Measurements from ENCODE around the gene SVOPL. TPM values are rescaled to one million over a fixed set of nuclear protein-coding genes. Genes with fewer than 3 reads are reported as not detected.

The SVOPL gene
- total and polyA plus RNA-seq, 11 donors = 0.15 TPM; not detected in 10

GRCh38 chr7:138556771-138557484 lies 144.2 kb downstream of the SVOPL start:
- TF ChIP-seq, protein P1, sequence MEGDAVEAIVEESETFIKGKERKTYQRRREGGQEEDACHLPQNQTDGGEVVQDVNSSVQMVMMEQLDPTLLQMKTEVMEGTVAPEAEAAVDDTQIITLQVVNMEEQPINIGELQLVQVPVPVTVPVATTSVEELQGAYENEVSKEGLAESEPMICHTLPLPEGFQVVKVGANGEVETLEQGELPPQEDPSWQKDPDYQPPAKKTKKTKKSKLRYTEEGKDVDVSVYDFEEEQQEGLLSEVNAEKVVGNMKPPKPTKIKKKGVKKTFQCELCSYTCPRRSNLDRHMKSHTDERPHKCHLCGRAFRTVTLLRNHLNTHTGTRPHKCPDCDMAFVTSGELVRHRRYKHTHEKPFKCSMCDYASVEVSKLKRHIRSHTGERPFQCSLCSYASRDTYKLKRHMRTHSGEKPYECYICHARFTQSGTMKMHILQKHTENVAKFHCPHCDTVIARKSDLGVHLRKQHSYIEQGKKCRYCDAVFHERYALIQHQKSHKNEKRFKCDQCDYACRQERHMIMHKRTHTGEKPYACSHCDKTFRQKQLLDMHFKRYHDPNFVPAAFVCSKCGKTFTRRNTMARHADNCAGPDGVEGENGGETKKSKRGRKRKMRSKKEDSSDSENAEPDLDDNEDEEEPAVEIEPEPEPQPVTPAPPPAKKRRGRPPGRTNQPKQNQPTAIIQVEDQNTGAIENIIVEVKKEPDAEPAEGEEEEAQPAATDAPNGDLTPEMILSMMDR (IDR thresholded peaks at IDR 0.05) = no peak
- no peak for TF ChIP-seq POLR2A (IDR thresholded peaks at IDR 0.05)
- DNase-seq (no peak), ATAC-seq (no peak)
- Histone ChIP-seq H3K27me3 (no peaks in the 10 kb centered on the region), H3K27ac (no peak overlapping the region), H3K4me1 (no peaks in the 10 kb centered on the region), H3K4me3 (no peak overlapping the region), H3K9me3 (peaks cover 0 to 74% (median 32%) of the 10 kb centered on the region in 12 donors), H3K36me3 (peaks cover 8 to 99% (median 86%) of the 10 kb centered on the region in 9 donors)
- 92 to 99% (median 98%) methylated on average over 3 of the region's 3 CpGs for WGBS, 4 donors
- intact Hi-C loops (cut with DNase I) = loop anchor here in 2 of 10 donors (10.0 kb wide), 1 partner anchor 92 kb away; the partner anchor contains the start of gene TRIM24 (in 2 of the 2)

DNA sequence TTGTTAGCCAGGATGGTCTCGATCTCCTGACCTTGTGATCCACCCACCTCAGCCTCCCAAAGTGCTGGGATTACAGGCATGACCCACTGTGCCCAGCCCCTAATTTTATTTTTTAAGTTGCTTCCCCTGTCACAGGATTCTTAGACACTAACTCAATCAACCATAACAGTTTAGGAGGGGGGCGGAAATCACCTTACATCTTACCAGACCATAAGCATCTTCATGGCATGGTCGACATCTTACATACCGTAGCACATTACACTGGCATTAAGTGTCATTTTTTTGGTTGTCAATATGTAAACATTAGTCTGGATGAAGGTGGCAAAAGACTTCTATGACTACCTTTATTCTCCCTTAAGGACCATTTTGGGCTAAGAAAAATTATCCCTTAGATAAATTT lies 145.5 kb downstream of the SVOPL start:
- WGBS, 4 donors = 96 to 99% (median 98%) methylated on average over 4 of the region's 4 CpGs

GRCh38 chr7:138554674-138555073 lies 146.5 kb downstream of the SVOPL start:
- DNase-seq (no peak), ATAC-seq (no peak)
- peaks cover 0 to 2% (median 0%) of the 10 kb centered on the region in 12 donors for H3K4me1 ChIP-seq
- intact Hi-C loops (cut with DNase I) = loop anchor here in 2 of 10 donors (10.0 kb wide), 1 partner anchor 90 kb away; the partner anchor contains the start of gene TRIM24 (in 2 of the 2)
- no peak for TF ChIP-seq POLR2A (IDR thresholded peaks at IDR 0.05)
- TF ChIP-seq, protein P1 (IDR thresholded peaks at IDR 0.05) = no peak
- H3K27me3 ChIP-seq = no peaks in the 10 kb centered on the region
- H3K27ac ChIP-seq = no peak overlapping the region
- H3K36me3 ChIP-seq = peaks cover 8 to 90% (median 83%) of the 10 kb centered on the region in 9 donors
- H3K9me3 ChIP-seq = peaks cover 0 to 66% (median 32%) of the 10 kb centered on the region in 12 donors
- no peak overlapping the region for H3K4me3 ChIP-seq
- 94 to 99% (median 97%) methylated on average over 4 of the region's 4 CpGs for WGBS, 4 donors

More for the DNA sequence above, 145.5 kb downstream of the SVOPL start:
- ATAC-seq (no peak), DNase-seq (no peak)
- H3K4me1 ChIP-seq = no peaks in the 10 kb centered on the region
- TF ChIP-seq, protein P1 (IDR thresholded peaks at IDR 0.05) = no peak
- no peak for TF ChIP-seq POLR2A (IDR thresholded peaks at IDR 0.05)
- peaks cover 0 to 67% (median 32%) of the 10 kb centered on the region in 12 donors for H3K9me3 ChIP-seq
- no peaks in the 10 kb centered on the region for H3K27me3 ChIP-seq
- intact Hi-C loops (cut with DNase I) = loop anchor here in 2 of 10 donors (10.0 kb wide), 1 partner anchor 91 kb away; the partner anchor contains the start of gene TRIM24 (in 2 of the 2)
- peaks cover 8 to 100% (median 91%) of the 10 kb centered on the region in 9 donors for H3K36me3 ChIP-seq
- no peak overlapping the region for H3K4me3 ChIP-seq
- no peak overlapping the region for H3K27ac ChIP-seq

GRCh38 chr7:138553805-138554204 lies 147.4 kb downstream of the SVOPL start:
- WGBS, 4 donors = 85 to 91% (median 90%) methylated on average over 4 of the region's 4 CpGs

More at GRCh38 chr7:138553805-138554204, 147.4 kb downstream of the SVOPL start:
- no peak overlapping the region for H3K27ac ChIP-seq
- peaks cover 8 to 81% (median 75%) of the 10 kb centered on the region in 9 donors for H3K36me3 ChIP-seq
- H3K4me3 ChIP-seq = no peak overlapping the region
- no peaks in the 10 kb centered on the region for H3K27me3 ChIP-seq
- no peak for DNase-seq
- TF ChIP-seq, protein P1 (IDR thresholded peaks at IDR 0.05) = no peak
- TF ChIP-seq POLR2A (IDR thresholded peaks at IDR 0.05) = no peak
- peaks cover 0 to 58% (median 30%) of the 10 kb centered on the region in 12 donors for H3K9me3 ChIP-seq
- intact Hi-C loops (cut with DNase I) = loop anchor here in 2 of 10 donors (10.0 kb wide), 1 partner anchor 89 kb away; the partner anchor contains the start of gene TRIM24 (in 2 of the 2)
- ATAC-seq = no peak
- peaks cover 0 to 10% (median 0%) of the 10 kb centered on the region in 12 donors for H3K4me1 ChIP-seq

Measured in heart left ventricle (tissue), 16 donors.